GM12878 (cell line): ENCODE results near the gene PKP2. TPM values are rescaled to one million over a fixed set of nuclear protein-coding genes. Genes with fewer than 3 reads are reported as not detected.
A peak's percentile ranks its signal among the peaks of the same experiment; 100 is the strongest.

Source experiments
- ATAC-seq: fragments of 200-7000 bp; cut with Tn5 transposase; 3 replicates; pipeline ENCODE4 v1.9.1; 2020; ENCODE audit warnings: mild to moderate bottlenecking, moderate library complexity
- BruUV-seq: library from RNA; stranded (reverse); fragments of 400-500 nt; replicated peaks from 2 replicates; lab custom pipeline; 2021; lab: Mats Ljungman, UMichigan
- CTCF ChIA-PET: fragments of 300-600 bp; sonication (Branson Sonifier 250); formaldehyde crosslinking; extraction: SDS; loops from one replicate; lab custom pipeline; 2021; ENCODE audit warnings: inconsistent platforms; lab: Yijun Ruan, JAX
- POLR2A ChIA-PET: fragments of 350-600 bp; formaldehyde crosslinking; extraction: SDS; loops from one replicate; lab custom pipeline; 2021; ENCODE audit warnings: inconsistent platforms; lab: Charles Lee
- RAD21 ChIA-PET: fragments of 300-600 bp; sonication (Branson Sonifier 250); formaldehyde crosslinking; loops from one replicate; lab custom pipeline; 2023; ENCODE audit warnings: antibody characterized with exemption; ENCODE audit not compliant: unreplicated experiment; lab: Charles Lee
- SMC1A ChIA-PET: fragments of 300-600 bp; sonication (Branson Sonifier 250); formaldehyde crosslinking; loops from one replicate; lab custom pipeline; 2023; ENCODE audit not compliant: unreplicated experiment, uncharacterized antibody; lab: Charles Lee
- DNase-seq: peaks from one replicate; pipeline ENCODE4 v3.0.0-alpha.2; 2011; ENCODE audit warnings: low read depth, low spot score
- FAIRE-seq: peaks from 3 replicates; lab custom pipeline; 2011; peaks lifted over from hg19 to GRCh38; lab: Jason Lieb, UNC
- H2AFZ ChIP-seq: 2 replicates; pipeline ENCODE4 v1.6.0; 2011; ENCODE audit warnings: low read depth, low read length, control low read depth; ENCODE audit not compliant: control insufficient read depth
- H3K27ac ChIP-seq: 2 replicates; pipeline ENCODE4 v1.5.1; 2011; ENCODE audit warnings: control low read depth; ENCODE audit not compliant: control insufficient read depth, insufficient read depth
- H3K27me3 ChIP-seq, 2 experiments: replicated peaks in 1 of 2; 2 replicates each; pipeline versions ENCODE4 v1.6.0 to v1.6.1; 2011; ENCODE audit warnings: low read length in 1 of 2; ENCODE audit not compliant: control insufficient read depth in 2 of 2, insufficient read depth in 2 of 2
- H3K36me3 ChIP-seq, 2 experiments: 2 replicates each; pipeline ENCODE4 v1.5.1; 2011; ENCODE audit warnings: low read length in 1 of 2; ENCODE audit not compliant: control insufficient read depth in 2 of 2, insufficient read depth in 2 of 2
- H3K4me1 ChIP-seq: 2 replicates; pipeline ENCODE4 v1.6.1; 2011; ENCODE audit warnings: mild to moderate bottlenecking, low read length, moderate library complexity, mixed read lengths; ENCODE audit not compliant: control insufficient read depth, insufficient read depth
- H3K4me2 ChIP-seq: 2 replicates; pipeline ENCODE4 v1.6.0; 2011; ENCODE audit warnings: control low read depth; ENCODE audit not compliant: control insufficient read depth, insufficient read depth
- H3K4me3 ChIP-seq: fragments of 200-600 bp; sonication (generic); 2 replicates; pipeline ENCODE4 v1.5.1; 2016
- H3K79me2 ChIP-seq: 2 replicates; pipeline ENCODE4 v1.6.0; 2011; ENCODE audit warnings: low read length; ENCODE audit not compliant: control insufficient read depth, insufficient read depth
- H3K9ac ChIP-seq: 2 replicates; pipeline ENCODE4 v1.8.0; 2011; ENCODE audit warnings: low read length, control low read depth, mixed read lengths; ENCODE audit not compliant: control insufficient read depth, insufficient read depth
- H3K9me3 ChIP-seq: replicated peaks from 3 replicates; pipeline ENCODE4 v1.5.1; 2011; ENCODE audit warnings: mild to moderate bottlenecking, low read length; ENCODE audit not compliant: control insufficient read depth, insufficient read depth
- H4K20me1 ChIP-seq: 2 replicates; pipeline ENCODE4 v1.6.0; 2011; ENCODE audit not compliant: control insufficient read depth, insufficient read depth
- BHLHE40 ChIP-seq, 2 experiments: fragments of 450-650 bp in 1 of 2; IDR thresholded peaks; 2 replicates each; pipeline ENCODE4 v1.6.1; 2011 to 2017; ENCODE audit warnings: low read depth in 2 of 2, borderline replicate concordance in 1 of 2, improper control_type of control experiment in 1 of 2, low read length in 1 of 2, mild to moderate bottlenecking in 1 of 2
- BRCA1 ChIP-seq: IDR thresholded peaks from 2 replicates; pipeline ENCODE4 v1.6.1; 2011; ENCODE audit warnings: low read depth, low read length, improper control_type of control experiment
- CHD4 ChIP-seq: fragments of 200-600 bp; sonication (generic); IDR thresholded peaks from 2 replicates; pipeline ENCODE4 v1.6.1; 2016; ENCODE audit warnings: mild to moderate bottlenecking
- ESRRA ChIP-seq: IDR thresholded peaks from 2 replicates; pipeline ENCODE4 v1.6.1; 2012; ENCODE audit warnings: mild to moderate bottlenecking, low read length, improper control_type of control experiment
- IKZF2 ChIP-seq, 2 experiments: fragments of 450-650 bp; IDR thresholded peaks; 2 replicates each; pipeline ENCODE4 v1.6.1; 2017; ENCODE audit warnings: mild to moderate bottlenecking in 2 of 2, moderate library complexity in 2 of 2
- NFIC ChIP-seq: IDR thresholded peaks from 2 replicates; pipeline ENCODE4 v1.6.1; 2012; ENCODE audit warnings: low read depth, mild to moderate bottlenecking, inconsistent platforms, low read length, moderate library complexity
- RELA ChIP-seq: fragments of 450-650 bp; IDR thresholded peaks from 2 replicates; pipeline ENCODE4 v1.8.0; 2014; ENCODE audit warnings: borderline replicate concordance; ENCODE audit not compliant: partially characterized antibody
- SMAD1 ChIP-seq: fragments of 450-650 bp; IDR thresholded peaks from 2 replicates; pipeline ENCODE4 v1.6.1; 2018; ENCODE audit warnings: mild to moderate bottlenecking, low read depth; ENCODE audit not compliant: partially characterized antibody
- STAT3 ChIP-seq: IDR thresholded peaks from 2 replicates; pipeline ENCODE4 v1.6.1; 2011; ENCODE audit warnings: low read depth, low read length, improper control_type of control experiment
- WGBS: methylation state at CpG from one replicate; pipeline ENCODE4 v1.1.6; 2016; ENCODE audit warnings: low lambda C conversion rate; ENCODE audit not compliant: insufficient replicate concordance, insufficient coverage; ENCODE audit errors: missing lambda C conversion rate; 5-methylcytosine and 5-hydroxymethylcytosine counted together
- in situ Hi-C: fragments of 300-500 bp; cut with MboI; formaldehyde crosslinking; loops from 9 replicates; pipeline ENCODE4 v1.14.3; 2018; ENCODE audit warnings: mixed read lengths
- intact Hi-C: fragments of 100-400 bp; cut with micrococcal nuclease; formaldehyde crosslinking; loops from one replicate; pipeline ENCODE4 v1.14.2; 2022; ENCODE audit not compliant: unreplicated experiment
- polyA plus RNA-seq, 11 experiments: library from polyadenylated mRNA; depleted of rRNA in 4 of 11; unstranded in 6 of 11; stranded (reverse) in 5 of 11; fragments of >200 nt; fragmentation: Nextera tagmentation in 4 of 11; fragmentation: Illumina TruSeq in 1 of 11; extraction: Ambion mirVana in 4 of 11; extraction: Trizol in 1 of 11; gene quantifications; 1 replicate in 1 of 11; 2 replicates in 10 of 11; pipeline versions ENCODE4 v1.2.1 to v1.2.3, GENCODE V29; 2011 to 2016; ENCODE audit warnings: inconsistent platforms in 2 of 11, missing spikeins in 2 of 11, low read depth in 1 of 11
- total RNA-seq, 4 experiments: library from RNA; depleted of rRNA in 3 of 4; stranded (reverse); fragments of >200 nt in 3 of 4; fragmentation: Illumina TruSeq in 1 of 4; extraction: Trizol in 1 of 4; gene quantifications; 2 replicates each; pipeline versions ENCODE4 v1.2.1 to v1.2.3, GENCODE V29; 2013 to 2021
- TF ChIP-seq, protein P1 (sequence below): fragments of 150-350 bp; IDR thresholded peaks from 2 replicates; pipeline ENCODE4 v1.6.1; 2016; ENCODE audit warnings: low read depth, low read length
- TF ChIP-seq, protein P2 (sequence below): fragments of 450-650 bp; IDR thresholded peaks from 2 replicates; pipeline ENCODE4 v1.6.1; 2017; ENCODE audit warnings: borderline replicate concordance

Gene PKP2
- total and polyA plus RNA-seq, 10 of the 15 experiments (the other 5 are each of a cell fraction or from before 2014, with no cell fraction given) = 0.02 to 4.1 (median 0.07) TPM; not detected in 4

DNA sequence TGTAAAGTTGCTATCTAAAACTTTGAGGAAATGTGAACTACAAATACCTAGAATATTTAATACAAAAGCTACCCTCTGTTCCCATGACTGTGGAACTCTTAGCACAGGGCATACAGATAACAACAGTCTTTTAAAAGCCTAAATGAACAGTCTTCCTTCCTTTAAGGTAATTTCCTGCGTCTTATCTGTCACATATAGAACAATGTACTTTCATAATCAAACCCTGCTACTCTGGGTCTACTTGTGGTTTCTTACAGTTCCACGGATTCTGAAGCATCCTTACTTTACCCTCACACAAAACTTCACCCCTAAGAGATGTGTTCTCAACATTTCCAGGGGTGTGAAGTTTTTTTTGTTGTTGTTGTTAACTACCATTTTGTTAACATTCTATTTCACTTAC, 5.1 kb downstream of the PKP2 start:
- CTCF ChIA-PET = no interaction called here
- no peak for FAIRE-seq
- no peak overlapping the region for H2AFZ ChIP-seq
- no peak for DNase-seq
- H3K36me3 ChIP-seq = no peaks in the 10 kb centered on the region
- H3K27ac ChIP-seq = no peak overlapping the region
- SMC1A ChIA-PET = no interaction called here
- in situ Hi-C loops = no loop called here
- H3K4me2 ChIP-seq = no peak overlapping the region
- RAD21 ChIA-PET = no interaction called here
- no peak for ATAC-seq
- H3K9me3 ChIP-seq = no peaks in the 10 kb centered on the region
- H4K20me1 ChIP-seq = no peaks in the 10 kb centered on the region
- H3K79me2 ChIP-seq = no peaks in the 10 kb centered on the region
- POLR2A ChIA-PET = no interaction called here
- BruUV-seq = no TSS peak
- no peak overlapping the region for H3K9ac ChIP-seq
- 31% methylated on average over 2 of the region's 2 CpGs for WGBS
- intact Hi-C loops = no loop called here
- no peak overlapping the region for H3K4me3 ChIP-seq
- TF ChIP-seq ESRRA (no peak), BRCA1 (no peak), IKZF2 (IDR thresholded peaks at IDR 0.05) (no peak)
- no peaks in the 10 kb centered on the region for H3K4me1 ChIP-seq
- H3K27me3 ChIP-seq = peaks cover 0 to 10% of the 10 kb centered on the region in 2 experiments; a peak in 3 of 4 replicates

- CTCF ChIA-PET = no interaction called here
- Histone ChIP-seq H3K4me2 (no peak overlapping the region), H2AFZ (no peak overlapping the region), H3K4me3 (no peak overlapping the region), H3K27ac (no peak overlapping the region), H4K20me1 (no peaks in the 10 kb centered on the region), H3K9ac (no peak overlapping the region), H3K27me3 (no peaks in the 10 kb centered on the region), H3K36me3 (no peaks in the 10 kb centered on the region), H3K9me3 (no peaks in the 10 kb centered on the region), H3K4me1 (no peaks in the 10 kb centered on the region), H3K79me2 (no peaks in the 10 kb centered on the region)
- FAIRE-seq (peak; percentile 84), ATAC-seq (no peak), DNase-seq (no peak)
- WGBS = 39% methylated on average over 5 of the region's 5 CpGs
- SMC1A ChIA-PET = no interaction called here
- RAD21 ChIA-PET = no interaction called here
- in situ Hi-C loops (no loop called here), intact Hi-C loops (no loop called here)
- POLR2A ChIA-PET = no interaction called here
- BruUV-seq = no TSS peak
- TF ChIP-seq BHLHE40 (IDR thresholded peaks at IDR 0.05; ENCODE audit: borderline replicate concordance in 1 of 2, low read depth in 2 of 2, low read length in 1 of 2) (no peak), STAT3 (no peak), RELA (no peak), SMAD1 (no peak), NFIC (no peak), CHD4 (no peak), ESRRA (no peak)
- TF ChIP-seq, protein P1, sequence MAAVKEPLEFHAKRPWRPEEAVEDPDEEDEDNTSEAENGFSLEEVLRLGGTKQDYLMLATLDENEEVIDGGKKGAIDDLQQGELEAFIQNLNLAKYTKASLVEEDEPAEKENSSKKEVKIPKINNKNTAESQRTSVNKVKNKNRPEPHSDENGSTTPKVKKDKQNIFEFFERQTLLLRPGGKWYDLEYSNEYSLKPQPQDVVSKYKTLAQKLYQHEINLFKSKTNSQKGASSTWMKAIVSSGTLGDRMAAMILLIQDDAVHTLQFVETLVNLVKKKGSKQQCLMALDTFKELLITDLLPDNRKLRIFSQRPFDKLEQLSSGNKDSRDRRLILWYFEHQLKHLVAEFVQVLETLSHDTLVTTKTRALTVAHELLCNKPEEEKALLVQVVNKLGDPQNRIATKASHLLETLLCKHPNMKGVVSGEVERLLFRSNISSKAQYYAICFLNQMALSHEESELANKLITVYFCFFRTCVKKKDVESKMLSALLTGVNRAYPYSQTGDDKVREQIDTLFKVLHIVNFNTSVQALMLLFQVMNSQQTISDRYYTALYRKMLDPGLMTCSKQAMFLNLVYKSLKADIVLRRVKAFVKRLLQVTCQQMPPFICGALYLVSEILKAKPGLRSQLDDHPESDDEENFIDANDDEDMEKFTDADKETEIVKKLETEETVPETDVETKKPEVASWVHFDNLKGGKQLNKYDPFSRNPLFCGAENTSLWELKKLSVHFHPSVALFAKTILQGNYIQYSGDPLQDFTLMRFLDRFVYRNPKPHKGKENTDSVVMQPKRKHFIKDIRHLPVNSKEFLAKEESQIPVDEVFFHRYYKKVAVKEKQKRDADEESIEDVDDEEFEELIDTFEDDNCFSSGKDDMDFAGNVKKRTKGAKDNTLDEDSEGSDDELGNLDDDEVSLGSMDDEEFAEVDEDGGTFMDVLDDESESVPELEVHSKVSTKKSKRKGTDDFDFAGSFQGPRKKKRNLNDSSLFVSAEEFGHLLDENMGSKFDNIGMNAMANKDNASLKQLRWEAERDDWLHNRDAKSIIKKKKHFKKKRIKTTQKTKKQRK = no peak
- TF ChIP-seq, protein P2, sequence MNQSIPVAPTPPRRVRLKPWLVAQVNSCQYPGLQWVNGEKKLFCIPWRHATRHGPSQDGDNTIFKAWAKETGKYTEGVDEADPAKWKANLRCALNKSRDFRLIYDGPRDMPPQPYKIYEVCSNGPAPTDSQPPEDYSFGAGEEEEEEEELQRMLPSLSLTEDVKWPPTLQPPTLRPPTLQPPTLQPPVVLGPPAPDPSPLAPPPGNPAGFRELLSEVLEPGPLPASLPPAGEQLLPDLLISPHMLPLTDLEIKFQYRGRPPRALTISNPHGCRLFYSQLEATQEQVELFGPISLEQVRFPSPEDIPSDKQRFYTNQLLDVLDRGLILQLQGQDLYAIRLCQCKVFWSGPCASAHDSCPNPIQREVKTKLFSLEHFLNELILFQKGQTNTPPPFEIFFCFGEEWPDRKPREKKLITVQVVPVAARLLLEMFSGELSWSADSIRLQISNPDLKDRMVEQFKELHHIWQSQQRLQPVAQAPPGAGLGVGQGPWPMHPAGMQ = no peak
Observed at GRCh38 chr12:32889011-32889760, 7.4 kb downstream of the PKP2 start.
